Neuronal stem cell (in vitro differentiated cells): ENCODE measurements around the gene GPR149.

Experiments
- DNase-seq: peaks from one replicate; pipeline ENCODE4 v3.0.0-alpha.2; 2013; ENCODE audit warnings: low spot score
- H2AFZ ChIP-seq: one replicate; pipeline ENCODE4 v1.6.1; 2013; ENCODE audit warnings: mild to moderate bottlenecking, low read length, inconsistent platforms
- H2AK5ac ChIP-seq: 2 replicates; pipeline ENCODE4 v1.6.1; 2013; ENCODE audit warnings: low read depth, mild to moderate bottlenecking, inconsistent platforms, low read length, moderate library complexity, mixed read lengths
- H2BK120ac ChIP-seq: 2 replicates; pipeline ENCODE4 v1.6.1; 2013; ENCODE audit warnings: low read depth, mild to moderate bottlenecking, inconsistent platforms, low read length, moderate library complexity, mixed read lengths
- H2BK12ac ChIP-seq: one replicate; pipeline ENCODE4 v1.6.1; 2013; ENCODE audit warnings: low read length, inconsistent platforms
- H2BK15ac ChIP-seq: 2 replicates; pipeline ENCODE4 v1.6.1; 2013; ENCODE audit warnings: mild to moderate bottlenecking, low read length, inconsistent platforms, mixed read lengths
- H2BK5ac ChIP-seq: one replicate; pipeline ENCODE4 v1.6.1; 2013; ENCODE audit warnings: inconsistent platforms, mild to moderate bottlenecking, low read length, moderate library complexity
- H3K14ac ChIP-seq: one replicate; pipeline ENCODE4 v1.6.1; 2013; ENCODE audit warnings: low read length, inconsistent platforms
- H3K18ac ChIP-seq: 2 replicates; pipeline ENCODE4 v1.6.1; 2013; ENCODE audit warnings: low read length, inconsistent platforms
- H3K23ac ChIP-seq: 2 replicates; pipeline ENCODE4 v1.6.1; 2013; ENCODE audit warnings: low read depth, mild to moderate bottlenecking, mixed read lengths, low read length, inconsistent platforms; ENCODE audit not compliant: poor library complexity
- H3K27ac ChIP-seq: replicated peaks from 3 replicates; pipeline ENCODE4 v1.5.1; 2013; ENCODE audit warnings: low read length, inconsistent platforms
- H3K27me3 ChIP-seq, 3 experiments: 2 replicates each; pipeline ENCODE4 v1.6.1; 2013; ENCODE audit warnings: low read length in 3 of 3, mild to moderate bottlenecking in 2 of 3, inconsistent platforms in 1 of 3, low read depth in 1 of 3, mixed read lengths in 1 of 3, moderate library complexity in 1 of 3; ENCODE audit not compliant: control insufficient read depth in 3 of 3, insufficient read depth in 3 of 3
- H3K36me3 ChIP-seq, 2 donors: replicated peaks in 1 of 2; 2 replicates each; pipeline ENCODE4 v1.6.1; 2013; ENCODE audit warnings: low read length in 2 of 2; ENCODE audit not compliant: control insufficient read depth in 2 of 2, insufficient read depth in 2 of 2
- H3K4ac ChIP-seq: 2 replicates; pipeline ENCODE4 v1.6.1; 2013; ENCODE audit warnings: inconsistent platforms, mild to moderate bottlenecking, low read length, moderate library complexity
- H3K4me1 ChIP-seq, 2 donors: 1 replicate in 1 of 2; 2 replicates in 1 of 2; pipeline ENCODE4 v1.6.1; 2013; ENCODE audit warnings: low read length in 2 of 2, low read depth in 1 of 2; ENCODE audit not compliant: control insufficient read depth in 2 of 2, insufficient read depth in 1 of 2
- H3K4me2 ChIP-seq: one replicate; pipeline ENCODE4 v1.6.1; 2013; ENCODE audit warnings: mild to moderate bottlenecking, low read length, inconsistent platforms; ENCODE audit not compliant: insufficient read depth, poor library complexity, severe bottlenecking
- H3K4me3 ChIP-seq, 2 donors: 2 replicates each; pipeline ENCODE4 v1.5.1; 2013; ENCODE audit warnings: low read length in 2 of 2, mild to moderate bottlenecking in 2 of 2, inconsistent platforms in 1 of 2, moderate library complexity in 1 of 2
- H3K79me1 ChIP-seq: one replicate; pipeline ENCODE4 v1.6.1; 2013; ENCODE audit warnings: low read depth, mild to moderate bottlenecking, inconsistent platforms, low read length, moderate library complexity
- H3K9ac ChIP-seq: one replicate; pipeline ENCODE4 v1.6.1; 2013; ENCODE audit warnings: mild to moderate bottlenecking, low read depth, low read length, inconsistent platforms; ENCODE audit not compliant: poor library complexity
- H3K9me3 ChIP-seq, 2 donors: replicated peaks in 1 of 2; 2 replicates each; pipeline versions ENCODE3 to v1.6.1; 2013; ENCODE audit warnings: low read length in 2 of 2, mild to moderate bottlenecking in 2 of 2, inconsistent platforms in 1 of 2, low read depth in 1 of 2, mixed read lengths in 1 of 2, moderate library complexity in 1 of 2; ENCODE audit not compliant: control insufficient read depth in 2 of 2, insufficient read depth in 1 of 2
- H4K8ac ChIP-seq: one replicate; pipeline ENCODE4 v1.6.1; 2013; ENCODE audit warnings: low read depth, mild to moderate bottlenecking, inconsistent platforms, low read length, moderate library complexity
- H4K91ac ChIP-seq: one replicate; pipeline ENCODE4 v1.6.1; 2013; ENCODE audit warnings: low read length, low read depth, mild to moderate bottlenecking, inconsistent platforms; ENCODE audit not compliant: poor library complexity
- whole genome bisulfite sequencing, 2 donors: extraction: QIAGEN DNeasy Blood & Tissue Kit; methylation state at CpG; one replicate each; pipeline ENCODE4 v1.1.7; 2013; ENCODE audit warnings: missing lambda C conversion rate in 2 of 2, mixed read lengths in 1 of 2; ENCODE audit not compliant: insufficient read length in 2 of 2, insufficient replicate concordance in 1 of 2; ENCODE audit errors: extremely low coverage in 2 of 2; 5-methylcytosine and 5-hydroxymethylcytosine counted together

The GPR149 gene

GRCh38 chr3:154427685-154428285 lies 2.2 kb downstream of the GPR149 start:
- no peak overlapping the region for H3K23ac ChIP-seq
- WGBS, 2 donors, result no CpG with 5 or more reads among the region's 29 CpGs
- peaks cover 2 to 10% of the 10 kb centered on the region in 2 donors for H3K4me1 ChIP-seq
- H2AK5ac ChIP-seq, result no peak overlapping the region
- H3K18ac ChIP-seq, result peak overlapping the region; percentile 72
- no peaks in the 10 kb centered on the region for H3K79me1 ChIP-seq
- no peak overlapping the region for H2BK15ac ChIP-seq
- no peak overlapping the region for H2BK5ac ChIP-seq
- H2BK12ac ChIP-seq, result no peak overlapping the region
- H3K27ac ChIP-seq, result no peak overlapping the region
- DNase-seq, result peak; percentile 58
- no peak overlapping the region for H4K91ac ChIP-seq
- H3K9me3 ChIP-seq, result no peaks in the 10 kb centered on the region
- H3K9ac ChIP-seq, result no peak overlapping the region
- peaks cover 0 to 53% (median 19%) of the 10 kb centered on the region in 3 experiments for H3K27me3 ChIP-seq
- no peaks in the 10 kb centered on the region for H3K36me3 ChIP-seq
- H4K8ac ChIP-seq, result no peak overlapping the region
- H3K4me3 ChIP-seq, result peak overlapping the region in 1 of 2 donors; percentile 77
- no peak overlapping the region for H2BK120ac ChIP-seq
- H2AFZ ChIP-seq, result peak overlapping the region; percentile 56
- no peak overlapping the region for H3K14ac ChIP-seq
- H3K4me2 ChIP-seq, result peak overlapping the region; percentile 95
- H3K4ac ChIP-seq, result no peak overlapping the region

GRCh38 chr3:154422694-154423093 lies 7.3 kb downstream of the GPR149 start:
- Histone ChIP-seq H3K18ac (no peak overlapping the region), H3K27ac (no peak overlapping the region), H3K27me3 (peaks cover 0 to 21% (median 4%) of the 10 kb centered on the region in 3 experiments), H2AFZ (no peak overlapping the region), H2BK12ac (no peak overlapping the region), H2BK5ac (no peak overlapping the region), H3K79me1 (no peaks in the 10 kb centered on the region), H4K8ac (no peak overlapping the region), H2AK5ac (no peak overlapping the region), H3K36me3 (no peaks in the 10 kb centered on the region), H3K9me3 (no peaks in the 10 kb centered on the region), H4K91ac (no peak overlapping the region), H3K23ac (no peak overlapping the region), H3K4me3 (no peak overlapping the region), H2BK15ac (no peak overlapping the region), H3K4me1 (peaks cover 0 to 4% of the 10 kb centered on the region in 2 donors), H3K4ac (no peak overlapping the region), H3K9ac (no peak overlapping the region), H2BK120ac (no peak overlapping the region), H3K4me2 (no peak overlapping the region), H3K14ac (no peak overlapping the region)
- no peak for DNase-seq

GRCh38 chr3:154421083-154421482 lies 8.9 kb downstream of the GPR149 start:
- no peak overlapping the region for H2BK12ac ChIP-seq
- DNase-seq, result peak; percentile 33
- no peak overlapping the region for H2AFZ ChIP-seq
- H3K14ac ChIP-seq, result no peak overlapping the region
- H2AK5ac ChIP-seq, result no peak overlapping the region
- H4K8ac ChIP-seq, result no peak overlapping the region
- H3K27me3 ChIP-seq, result peaks cover 0 to 5% (median 0%) of the 10 kb centered on the region in 3 experiments
- no peak overlapping the region for H2BK120ac ChIP-seq
- no peak overlapping the region for H3K4ac ChIP-seq
- H2BK15ac ChIP-seq, result no peak overlapping the region
- no peak overlapping the region for H3K4me3 ChIP-seq
- H3K9ac ChIP-seq, result no peak overlapping the region
- H3K4me2 ChIP-seq, result no peak overlapping the region
- H3K27ac ChIP-seq, result no peak overlapping the region
- no peaks in the 10 kb centered on the region for H3K79me1 ChIP-seq
- H3K4me1 ChIP-seq, result no peaks in the 10 kb centered on the region
- WGBS, 2 donors, result no CpG with 5 or more reads among the region's 3 CpGs
- no peak overlapping the region for H3K18ac ChIP-seq
- no peak overlapping the region for H3K23ac ChIP-seq
- no peak overlapping the region for H2BK5ac ChIP-seq
- no peaks in the 10 kb centered on the region for H3K9me3 ChIP-seq
- H4K91ac ChIP-seq, result no peak overlapping the region
- no peaks in the 10 kb centered on the region for H3K36me3 ChIP-seq

- no peak for DNase-seq
- H3K27ac ChIP-seq, result no peak overlapping the region
- no peak overlapping the region for H2AK5ac ChIP-seq
- H4K91ac ChIP-seq, result no peak overlapping the region
- no peak overlapping the region for H4K8ac ChIP-seq
- WGBS, 2 donors, result no CpG with 5 or more reads among the region's 3 CpGs
- H3K18ac ChIP-seq, result no peak overlapping the region
- H3K9ac ChIP-seq, result no peak overlapping the region
- no peak overlapping the region for H3K4ac ChIP-seq
- H3K23ac ChIP-seq, result no peak overlapping the region
- no peak overlapping the region for H3K4me3 ChIP-seq
- H3K79me1 ChIP-seq, result no peaks in the 10 kb centered on the region
- no peaks in the 10 kb centered on the region for H3K27me3 ChIP-seq
- no peaks in the 10 kb centered on the region for H3K36me3 ChIP-seq
- H2BK15ac ChIP-seq, result no peak overlapping the region
- no peaks in the 10 kb centered on the region for H3K9me3 ChIP-seq
- no peaks in the 10 kb centered on the region for H3K4me1 ChIP-seq
- H2BK120ac ChIP-seq, result no peak overlapping the region
- H2BK5ac ChIP-seq, result no peak overlapping the region
- H2AFZ ChIP-seq, result no peak overlapping the region
- H3K14ac ChIP-seq, result no peak overlapping the region
- H3K4me2 ChIP-seq, result no peak overlapping the region
- no peak overlapping the region for H2BK12ac ChIP-seq
These were observed 31.7 kb downstream of the GPR149 start for GRCh38 chr3:154398084-154398967.
